Activated CD8-positive, alpha-beta memory T cell treated with anti-CD3 and anti-CD28 coated beads, Interleukin-2, amount 10 ng/mL, durations not matched to agents 7 days and 5 days (primary cell): ENCODE data around the gene RIPK1. TPM values are rescaled to one million over a fixed set of nuclear protein-coding genes. Genes with fewer than 3 reads are reported as not detected.
A peak's percentile ranks its signal among the peaks of the same experiment; 100 is the strongest.

ENCODE experiments used
- ATAC-seq: fragments of 150-1000 bp; cut with Tn5 transposase; one replicate; pipeline ENCODE4 v1.10.0; 2021; ENCODE audit warnings: moderate library complexity
- CTCF ChIA-PET: fragments of 350-600 bp; sonication (Branson Sonifier 250); formaldehyde crosslinking; loops from one replicate; lab custom pipeline; 2021; ENCODE audit warnings: antibody characterized with exemption; lab: Charles Lee
- DNase-seq: peaks from one replicate; pipeline ENCODE4 v3.0.0-alpha.2; 2020
- H3K27ac Mint-ChIP-seq: one replicate; pipeline ENCODE4 v1.8.0; 2021; ENCODE audit warnings: mild to moderate bottlenecking, mixed read lengths
- H3K27me3 Mint-ChIP-seq: one replicate; pipeline ENCODE4 v1.8.0; 2021; ENCODE audit warnings: mixed read lengths
- H3K36me3 Mint-ChIP-seq: one replicate; pipeline ENCODE4 v1.8.0; 2021; ENCODE audit warnings: mild to moderate bottlenecking, mixed read lengths
- H3K4me1 Mint-ChIP-seq: one replicate; pipeline ENCODE4 v1.8.0; 2021; ENCODE audit warnings: mixed read lengths
- H3K4me3 Mint-ChIP-seq: one replicate; pipeline ENCODE4 v1.8.0; 2021; ENCODE audit warnings: mild to moderate bottlenecking, moderate library complexity, mixed read lengths
- H3K9me3 Mint-ChIP-seq: one replicate; pipeline ENCODE4 v1.8.0; 2022; ENCODE audit warnings: low read depth, mixed read lengths
- total RNA-seq, 2 experiments: library from RNA; stranded (reverse); gene quantifications; one replicate each; pipeline ENCODE4 v1.2.3, GENCODE V29; 2021

Gene RIPK1
- total RNA-seq, 2 experiments from 2014 or later: 26.6 to 29.6 TPM

GRCh38 chr6:3109761-3110160, 41.5 kb downstream of the RIPK1 start:
- ATAC-seq: no peak
- H3K9me3 Mint-ChIP-seq: no peaks in the 10 kb centered on the region
- no peaks in the 10 kb centered on the region for H3K27me3 Mint-ChIP-seq
- H3K4me3 Mint-ChIP-seq: no peak overlapping the region
- no peak overlapping the region for H3K27ac Mint-ChIP-seq
- DNase-seq: no peak
- H3K36me3 Mint-ChIP-seq: peaks cover 45% of the 10 kb centered on the region
- CTCF ChIA-PET: no interaction called here
- peaks cover 9% of the 10 kb centered on the region for H3K4me1 Mint-ChIP-seq

GRCh38 chr6:3114377-3114776, 46.1 kb downstream of the RIPK1 start:
- ATAC-seq: no peak
- H3K36me3 Mint-ChIP-seq: peaks cover 26% of the 10 kb centered on the region
- H3K4me3 Mint-ChIP-seq: no peak overlapping the region
- DNase-seq: no peak
- H3K9me3 Mint-ChIP-seq: no peaks in the 10 kb centered on the region
- H3K4me1 Mint-ChIP-seq: peaks cover 21% of the 10 kb centered on the region
- H3K27ac Mint-ChIP-seq: peak overlapping the region; percentile 5
- no peaks in the 10 kb centered on the region for H3K27me3 Mint-ChIP-seq
- CTCF ChIA-PET: no interaction called here

GRCh38 chr6:3117912-3118352, 49.6 kb downstream of the RIPK1 start:
- H3K4me3 Mint-ChIP-seq: peak overlapping the region; percentile 76
- CTCF ChIA-PET: interaction anchor here (1.0 kb wide), 3 partner anchors 9 to 42 kb away, joined by 3 to 5 read pairs (median 4); partner anchors contain the start of gene TUBB2A
- no peak for DNase-seq
- peaks cover 12% of the 10 kb centered on the region for H3K36me3 Mint-ChIP-seq
- no peak for ATAC-seq
- no peaks in the 10 kb centered on the region for H3K27me3 Mint-ChIP-seq
- no peaks in the 10 kb centered on the region for H3K9me3 Mint-ChIP-seq
- peaks cover 24% of the 10 kb centered on the region for H3K4me1 Mint-ChIP-seq
- peak overlapping the region; percentile 82 for H3K27ac Mint-ChIP-seq

- CTCF ChIA-PET: interaction anchor here (1.0 to 1.2 kb wide), 4 partner anchors 8 to 42 kb away, joined by 3 to 5 read pairs (median 4); partner anchors contain the start of gene TUBB2A
- Mint-ChIP-seq H3K4me3 (peak within 1 kb of the TSS; percentile 76), H3K4me1 (peaks cover 21% of the 10 kb centered on the region), H3K27me3 (no peaks in the 10 kb centered on the region), H3K27ac (peak within 1 kb of the TSS; percentile 82), H3K9me3 (no peaks in the 10 kb centered on the region), H3K36me3 (peaks cover 10% of the 10 kb centered on the region)
- ATAC-seq: peak; percentile 96
- peak; percentile 99 for DNase-seq
These were observed 50.2 kb downstream of the RIPK1 start, which contains the start of gene BPHL for GRCh38 chr6:3118353-3119039. BPHL (plus strand) TSS chr6:3118711; CDS start chr6:3118741, 30 bp downstream.

- H3K27me3 Mint-ChIP-seq: no peaks in the 10 kb centered on the region
- H3K4me1 Mint-ChIP-seq: peaks cover 20% of the 10 kb centered on the region
- peaks cover 7% of the 10 kb centered on the region for H3K36me3 Mint-ChIP-seq
- CTCF ChIA-PET: interaction anchor here (1.0 to 2.6 kb wide), 8 partner anchors 7 to 112 kb away, joined by 3 to 11 read pairs (median 4); partner anchors contain the start of gene TUBB2A
- DNase-seq (no peak), ATAC-seq (peak; percentile 23)
- H3K4me3 Mint-ChIP-seq: peak overlapping the region; percentile 76
- H3K27ac Mint-ChIP-seq: no peak overlapping the region
- H3K9me3 Mint-ChIP-seq: no peaks in the 10 kb centered on the region
These were observed 50.9 kb downstream of the RIPK1 start for GRCh38 chr6:3119040-3119723.

GRCh38 chr6:3120765-3121089, 52.4 kb downstream of the RIPK1 start:
- Mint-ChIP-seq H3K4me1 (peaks cover 17% of the 10 kb centered on the region), H3K36me3 (no peaks in the 10 kb centered on the region), H3K4me3 (no peak overlapping the region), H3K27ac (no peak overlapping the region), H3K27me3 (no peaks in the 10 kb centered on the region), H3K9me3 (no peaks in the 10 kb centered on the region)
- DNase-seq (no peak), ATAC-seq (no peak)
- CTCF ChIA-PET: interaction anchor here (0.6 to 2.6 kb wide), 6 partner anchors 13 to 597 kb away, joined by 3 to 11 read pairs (median 4); no protein-coding TSS in a partner anchor

GRCh38 chr6:3122823-3123182, 54.5 kb downstream of the RIPK1 start:
- no peaks in the 10 kb centered on the region for H3K27me3 Mint-ChIP-seq
- H3K27ac Mint-ChIP-seq: no peak overlapping the region
- DNase-seq (no peak), ATAC-seq (no peak)
- H3K4me1 Mint-ChIP-seq: peaks cover 17% of the 10 kb centered on the region
- H3K36me3 Mint-ChIP-seq: no peaks in the 10 kb centered on the region
- no peaks in the 10 kb centered on the region for H3K9me3 Mint-ChIP-seq
- CTCF ChIA-PET: interaction anchor here (1.3 to 1.6 kb wide), 2 partner anchors 36 to 129 kb away, joined by 3 to 6 read pairs; no protein-coding TSS in a partner anchor
- no peak overlapping the region for H3K4me3 Mint-ChIP-seq

GRCh38 chr6:3124667-3125066, 56.4 kb downstream of the RIPK1 start:
- peaks cover 8% of the 10 kb centered on the region for H3K4me1 Mint-ChIP-seq
- ATAC-seq (no peak), DNase-seq (no peak)
- no peak overlapping the region for H3K27ac Mint-ChIP-seq
- H3K4me3 Mint-ChIP-seq: no peak overlapping the region
- no peaks in the 10 kb centered on the region for H3K36me3 Mint-ChIP-seq
- no peaks in the 10 kb centered on the region for H3K9me3 Mint-ChIP-seq
- CTCF ChIA-PET: interaction anchor here (0.7 to 4.0 kb wide), 4 partner anchors 33 to 1052 kb away, joined by 3 to 32 read pairs (median 5); partner anchors contain the start of gene TUBB2A
- no peaks in the 10 kb centered on the region for H3K27me3 Mint-ChIP-seq

GRCh38 chr6:3125815-3126214, 57.5 kb downstream of the RIPK1 start:
- Mint-ChIP-seq H3K27me3 (no peaks in the 10 kb centered on the region), H3K36me3 (no peaks in the 10 kb centered on the region), H3K4me1 (peaks cover 8% of the 10 kb centered on the region), H3K4me3 (no peak overlapping the region), H3K9me3 (no peaks in the 10 kb centered on the region), H3K27ac (no peak overlapping the region)
- DNase-seq (no peak), ATAC-seq (no peak)
- CTCF ChIA-PET: interaction anchor here (0.6 to 4.0 kb wide), 9 partner anchors 27 to 880 kb away, joined by 3 to 32 read pairs (median 4); partner anchors contain the start of gene TUBB2A

- ATAC-seq (no peak), DNase-seq (no peak)
- peaks cover 8% of the 10 kb centered on the region for H3K4me1 Mint-ChIP-seq
- no peak overlapping the region for H3K4me3 Mint-ChIP-seq
- H3K27me3 Mint-ChIP-seq: no peaks in the 10 kb centered on the region
- CTCF ChIA-PET: interaction anchor here (1.3 to 1.4 kb wide), 2 partner anchors 9 to 123 kb away, joined by 3 to 8 read pairs; no protein-coding TSS in a partner anchor
- no peaks in the 10 kb centered on the region for H3K9me3 Mint-ChIP-seq
- no peaks in the 10 kb centered on the region for H3K36me3 Mint-ChIP-seq
- H3K27ac Mint-ChIP-seq: no peak overlapping the region
These were observed 60.2 kb downstream of the RIPK1 start for GRCh38 chr6:3128356-3129108.

- Mint-ChIP-seq H3K4me1 (peaks cover 3% of the 10 kb centered on the region), H3K4me3 (no peak overlapping the region), H3K36me3 (no peaks in the 10 kb centered on the region), H3K27me3 (no peaks in the 10 kb centered on the region), H3K9me3 (no peaks in the 10 kb centered on the region), H3K27ac (no peak overlapping the region)
- no peak for DNase-seq
- no peak for ATAC-seq
- CTCF ChIA-PET: interaction anchor here (2.2 kb wide), 1 partner anchor 120 kb away, joined by 7 read pairs; no protein-coding TSS in a partner anchor
These were observed 63.4 kb downstream of the RIPK1 start for GRCh38 chr6:3131695-3132094.

- CTCF ChIA-PET: no interaction called here
- no peak overlapping the region for H3K4me3 Mint-ChIP-seq
These were observed 65.2 kb downstream of the RIPK1 start for GRCh38 chr6:3133515-3133914.

More at GRCh38 chr6:3133515-3133914, 65.2 kb downstream of the RIPK1 start:
- Mint-ChIP-seq H3K9me3 (no peaks in the 10 kb centered on the region), H3K27ac (no peak overlapping the region), H3K4me1 (no peaks in the 10 kb centered on the region), H3K36me3 (no peaks in the 10 kb centered on the region), H3K27me3 (no peaks in the 10 kb centered on the region)
- DNase-seq (no peak), ATAC-seq (no peak)
